ENCODE measurements around the gene ZNF429. TPM values are rescaled to one million over a fixed set of nuclear protein-coding genes. Genes with fewer than 3 reads are reported as not detected.
"Not testable (repeated sequence)": the region's sequence is repeated elsewhere in the genome, so short reads cannot be mapped to it uniquely, and the experiment has no call there.

The ZNF429 gene
- 2.4 and 3.0 TPM in 2 replicates for total RNA-seq (2014; rRNA removed; shearing (Covaris generic))

DNA sequence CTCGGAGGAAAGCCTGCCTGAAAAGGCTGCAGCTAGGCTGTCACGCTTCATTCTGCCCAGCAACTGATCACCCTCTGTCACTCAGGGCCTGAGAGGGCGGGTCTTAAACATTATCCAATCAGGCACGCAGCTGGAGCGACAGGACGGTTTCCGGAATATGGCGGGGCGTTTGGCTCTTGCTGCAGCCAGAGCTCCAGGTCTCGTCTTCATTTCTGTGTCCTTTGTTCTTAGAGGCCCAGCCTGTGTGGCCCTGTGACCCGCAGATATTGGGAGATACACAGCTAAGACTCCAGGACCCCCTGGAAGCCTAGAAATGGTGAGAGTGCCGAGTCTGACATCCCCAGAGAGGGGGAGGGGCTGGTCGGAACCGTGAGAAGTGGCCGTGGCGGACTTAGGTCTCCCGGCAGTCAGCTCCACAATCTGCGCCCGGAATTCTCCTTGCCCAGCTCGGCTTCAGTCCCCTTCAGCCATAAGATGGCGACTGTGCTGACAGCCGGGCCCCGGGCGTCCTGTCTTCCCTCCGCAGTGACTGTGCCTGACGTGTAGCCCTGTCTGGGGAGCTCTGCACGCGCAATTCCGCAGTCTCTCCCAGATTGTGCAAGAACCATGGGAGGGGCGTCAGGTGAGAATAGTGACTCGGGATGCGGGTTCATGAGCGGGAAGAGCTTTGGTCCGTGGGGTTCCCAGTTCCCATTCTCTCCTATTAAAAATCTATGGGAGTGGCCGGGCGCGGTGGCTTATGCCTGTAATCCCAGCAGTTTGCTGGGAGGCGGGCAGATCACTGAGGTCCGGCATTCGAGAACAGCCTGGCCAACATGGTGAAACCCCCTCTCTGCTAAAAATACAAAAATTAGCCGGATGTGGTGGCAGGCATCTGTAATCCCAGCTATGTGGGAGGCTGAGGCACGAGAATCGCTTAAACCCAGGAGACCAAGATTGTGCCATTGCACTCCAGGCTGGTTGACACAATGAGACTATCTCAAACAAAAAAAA is at the start of gene ZNF429:
Gene ZNF429 (plus strand): TSS at position 144 of the 993 bp plus-strand sequence. CDS start 170 bp downstream, at position 314.
- H3K27me3 ChIP-seq (replicated peaks) = no peaks in the 10 kb centered on the region
- H3K36me3 ChIP-seq = peaks cover 3% of the 10 kb centered on the region; the same call in 1 of the 2 replicates
- peaks cover 8% of the 10 kb centered on the region for H3K9me3 ChIP-seq (replicated peaks)
- peak; percentile 83 for DNase-seq (ENCODE audit: low read depth in 1 of 2, low spot score in 2 of 2)
- H3K27ac ChIP-seq = peak within 1 kb of the TSS; percentile 78
- peak within 1 kb of the TSS; percentile 59 for H3K4me3 ChIP-seq
- no peaks in the 10 kb centered on the region for H3K4me1 ChIP-seq (replicated peaks)

DNA sequence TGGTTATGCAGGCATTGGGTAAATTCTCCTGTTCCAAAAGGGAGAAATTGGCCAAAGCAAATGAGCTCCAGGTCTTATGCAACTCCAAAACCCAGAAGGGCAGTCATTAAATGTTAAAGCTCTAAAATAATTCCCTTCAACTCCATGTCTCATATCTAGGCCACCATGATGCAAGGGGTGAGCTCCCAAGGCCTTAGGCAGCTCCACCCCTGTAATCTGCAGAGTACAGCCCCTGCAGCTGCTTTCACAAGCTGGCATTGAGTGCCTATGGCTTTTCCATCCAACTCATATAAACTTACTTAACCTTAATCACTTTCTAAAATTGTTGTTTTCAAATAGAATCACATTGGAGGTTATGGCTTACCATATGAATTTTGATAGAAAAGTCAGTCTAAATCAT is 44.7 kb upstream of the ZNF429 start:
- no peak overlapping the region for H3K27ac ChIP-seq
- DNase-seq (ENCODE audit: low read depth in 1 of 2, low spot score in 2 of 2) = no peak
- no peaks in the 10 kb centered on the region for H3K36me3 ChIP-seq
- H3K4me3 ChIP-seq = no peak overlapping the region
- H3K27me3 ChIP-seq (replicated peaks) = no peaks in the 10 kb centered on the region
- no peaks in the 10 kb centered on the region for H3K4me1 ChIP-seq (replicated peaks)
- peaks cover 4% of the 10 kb centered on the region; the same call in 1 of the 2 replicates for H3K9me3 ChIP-seq (replicated peaks)

DNA sequence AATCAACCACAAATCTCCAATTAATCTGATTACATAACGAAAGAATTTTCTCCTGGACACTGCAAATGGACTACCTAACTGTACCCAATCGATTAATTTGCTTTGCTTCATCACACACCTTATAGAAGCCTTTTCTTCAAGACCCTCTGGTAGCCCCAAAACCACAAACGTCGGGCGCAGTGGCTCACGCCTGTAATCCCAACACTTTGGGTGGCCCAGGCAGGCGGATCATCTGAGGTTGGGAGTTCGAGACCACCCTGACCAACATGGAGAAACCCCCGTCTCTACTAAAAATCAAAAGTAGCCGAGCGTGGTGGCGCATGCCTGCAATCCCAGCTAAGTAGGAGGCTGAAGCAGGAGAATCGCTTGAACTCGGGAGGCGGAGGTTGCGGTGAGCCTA is 42.9 kb upstream of the ZNF429 start:
- Histone ChIP-seq H3K9me3 (replicated peaks) (peaks cover 4% of the 10 kb centered on the region; the same call in 1 of the 2 replicates), H3K36me3 (no peaks in the 10 kb centered on the region), H3K27me3 (replicated peaks) (no peaks in the 10 kb centered on the region), H3K27ac (no peak overlapping the region), H3K4me3 (no peak overlapping the region), H3K4me1 (replicated peaks) (no peaks in the 10 kb centered on the region)
- DNase-seq (ENCODE audit: low read depth in 1 of 2, low spot score in 2 of 2) = no peak

DNA sequence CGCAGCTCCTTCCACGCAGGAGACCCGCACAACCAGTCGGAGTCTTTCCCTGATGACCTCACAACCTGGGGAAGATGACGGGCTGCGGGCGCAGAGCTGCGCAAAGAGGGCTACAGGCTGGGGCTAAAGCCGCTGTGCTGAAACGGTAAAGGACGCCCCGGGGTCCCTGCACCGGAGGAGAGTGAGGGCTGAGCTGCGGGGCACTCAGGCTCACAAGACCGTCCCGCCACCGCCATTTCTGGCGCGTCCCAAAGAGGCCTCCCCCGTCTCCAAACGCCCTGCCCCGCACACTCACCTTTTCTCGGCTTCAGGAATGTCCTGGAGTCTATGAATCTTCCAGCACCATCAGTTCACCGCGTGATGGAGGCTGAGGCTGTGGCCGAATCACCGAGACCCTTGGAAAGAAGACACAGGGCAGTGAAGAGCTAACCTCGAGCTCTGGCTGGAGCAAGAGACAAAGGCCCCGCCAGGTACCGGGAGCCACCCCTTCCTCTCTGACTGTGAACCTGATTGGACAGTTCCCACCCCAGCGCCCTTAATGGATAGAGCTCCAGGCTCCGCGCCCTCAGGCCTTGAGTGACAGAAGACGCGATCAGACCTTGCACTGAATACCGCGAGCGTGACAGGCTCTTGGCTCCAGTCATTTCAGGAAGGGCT is 41.8 kb upstream of the ZNF429 start:
- Histone ChIP-seq H3K27me3 (replicated peaks) (no peaks in the 10 kb centered on the region), H3K4me1 (replicated peaks) (no peaks in the 10 kb centered on the region), H3K27ac (no peak overlapping the region), H3K9me3 (replicated peaks) (peaks cover 4% of the 10 kb centered on the region; the same call in 1 of the 2 replicates), H3K36me3 (no peaks in the 10 kb centered on the region), H3K4me3 (no peak overlapping the region)
- DNase-seq (ENCODE audit: low read depth in 1 of 2, low spot score in 2 of 2) = no peak

DNA sequence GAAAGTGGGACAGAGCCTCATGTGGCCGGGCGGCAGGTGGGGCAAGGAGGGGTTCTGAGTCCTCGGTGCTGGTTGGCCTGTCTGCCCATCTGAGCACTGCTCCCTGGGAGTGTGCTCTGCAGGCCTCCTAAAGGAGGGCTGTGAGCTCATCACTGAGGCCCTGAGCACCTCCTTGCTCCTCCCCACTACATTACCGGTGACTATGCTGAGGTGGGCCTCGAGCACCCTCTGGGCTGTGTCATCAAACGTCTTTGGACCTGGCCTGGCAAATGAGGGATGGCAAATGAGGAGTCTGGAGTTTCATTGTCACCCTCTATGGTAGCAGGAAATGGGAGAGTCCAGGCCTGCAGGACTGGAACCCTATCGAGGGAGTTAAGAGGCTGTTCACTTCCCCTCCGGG is 38.8 kb upstream of the ZNF429 start:
- Histone ChIP-seq H3K27ac (no peak overlapping the region), H3K4me3 (no peak overlapping the region), H3K9me3 (replicated peaks) (peaks cover 4% of the 10 kb centered on the region; the same call in 1 of the 2 replicates), H3K36me3 (no peaks in the 10 kb centered on the region), H3K27me3 (replicated peaks) (no peaks in the 10 kb centered on the region), H3K4me1 (replicated peaks) (no peaks in the 10 kb centered on the region)
- DNase-seq (ENCODE audit: low read depth in 1 of 2, low spot score in 2 of 2) = no peak

DNA sequence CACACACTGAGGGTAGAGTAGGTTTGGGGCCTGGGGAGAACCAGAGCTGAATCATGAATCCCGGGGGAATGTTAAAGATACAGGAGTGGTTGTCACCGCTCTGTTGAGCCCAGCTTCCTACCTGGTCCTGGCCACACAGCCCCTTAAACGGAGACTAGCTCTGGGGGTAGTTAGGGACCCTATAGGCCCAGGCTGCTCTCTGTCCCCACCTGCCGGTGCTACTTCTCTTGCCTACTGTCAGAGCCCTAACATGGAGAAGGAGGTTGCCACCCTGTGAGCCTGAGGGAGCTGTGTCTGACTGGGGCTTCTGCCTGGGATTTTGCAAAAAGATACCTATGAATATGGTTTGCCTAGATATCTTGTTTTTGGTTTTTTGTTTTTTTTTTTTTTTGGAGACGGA is 36.6 kb upstream of the ZNF429 start:
- DNase-seq (ENCODE audit: low read depth in 1 of 2, low spot score in 2 of 2) = no peak
- H3K9me3 ChIP-seq (replicated peaks) = no peaks in the 10 kb centered on the region; the same call in 1 of the 2 replicates
- no peaks in the 10 kb centered on the region for H3K36me3 ChIP-seq

DNA sequence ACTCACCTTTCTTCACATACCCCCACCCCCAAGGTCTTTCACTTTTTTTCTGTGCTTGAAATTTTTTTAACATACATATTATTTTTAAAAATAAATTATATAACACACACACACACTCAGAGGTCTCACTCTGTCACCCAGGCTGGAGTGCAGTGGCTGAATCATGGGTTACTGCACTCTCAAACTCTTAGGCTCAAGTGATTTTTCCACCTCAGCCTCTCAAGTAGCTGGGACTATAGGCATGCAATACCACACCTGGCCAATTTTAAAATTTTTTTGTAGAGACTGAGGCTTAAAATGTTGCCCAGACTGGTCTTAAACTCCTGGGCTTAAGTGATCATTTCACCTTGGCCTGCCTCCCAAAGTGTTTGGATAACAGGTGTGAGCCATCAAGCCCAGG is 32.9 kb upstream of the ZNF429 start:
- Histone ChIP-seq H3K36me3 (no peaks in the 10 kb centered on the region), H3K27ac (no peak overlapping the region), H3K4me1 (replicated peaks) (no peaks in the 10 kb centered on the region), H3K4me3 (no peak overlapping the region), H3K27me3 (replicated peaks) (no peaks in the 10 kb centered on the region), H3K9me3 (replicated peaks) (peaks cover 6% of the 10 kb centered on the region)
- DNase-seq (ENCODE audit: low read depth in 1 of 2, low spot score in 2 of 2) = no peak

More for the DNA sequence above, 36.6 kb upstream of the ZNF429 start:
- no peaks in the 10 kb centered on the region for H3K27me3 ChIP-seq (replicated peaks)
- no peak overlapping the region for H3K4me3 ChIP-seq
- no peak overlapping the region for H3K27ac ChIP-seq
- H3K4me1 ChIP-seq (replicated peaks) = no peaks in the 10 kb centered on the region

DNA sequence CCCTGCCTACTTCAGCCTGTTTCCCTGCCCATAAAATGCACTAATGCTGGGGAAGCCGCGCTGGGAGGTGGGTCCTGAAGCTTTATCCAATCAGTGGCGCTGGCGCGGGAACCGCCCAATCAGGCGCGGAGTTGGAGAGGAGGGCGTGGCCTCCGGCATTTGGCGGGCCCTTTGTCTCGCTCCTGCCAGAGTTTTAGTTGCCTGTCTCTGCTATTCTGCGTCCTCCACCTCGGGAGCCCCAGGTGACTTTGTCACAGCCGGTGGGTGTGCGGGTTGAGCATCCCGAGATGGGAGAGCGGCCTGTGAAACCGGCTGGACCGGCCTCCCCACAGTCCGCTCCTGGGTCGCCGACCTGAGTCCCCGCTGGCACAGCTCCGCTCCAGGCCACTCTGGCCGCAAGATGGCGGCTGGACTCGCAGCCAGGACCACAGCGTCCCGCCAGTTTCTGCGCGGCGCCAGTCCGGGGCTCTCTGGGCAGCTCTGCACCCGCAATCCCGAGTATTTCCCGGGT is 30.7 kb upstream of the ZNF429 start:
- peaks cover 6% of the 10 kb centered on the region; the same call in 1 of the 2 replicates for H3K9me3 ChIP-seq (replicated peaks)
- DNase-seq (ENCODE audit: low read depth in 1 of 2, low spot score in 2 of 2) = no peak
- H3K27me3 ChIP-seq (replicated peaks) = no peaks in the 10 kb centered on the region
- H3K4me1 ChIP-seq (replicated peaks) = no peaks in the 10 kb centered on the region
- H3K27ac ChIP-seq = no peak overlapping the region
- no peak overlapping the region for H3K4me3 ChIP-seq
- no peaks in the 10 kb centered on the region for H3K36me3 ChIP-seq

DNA sequence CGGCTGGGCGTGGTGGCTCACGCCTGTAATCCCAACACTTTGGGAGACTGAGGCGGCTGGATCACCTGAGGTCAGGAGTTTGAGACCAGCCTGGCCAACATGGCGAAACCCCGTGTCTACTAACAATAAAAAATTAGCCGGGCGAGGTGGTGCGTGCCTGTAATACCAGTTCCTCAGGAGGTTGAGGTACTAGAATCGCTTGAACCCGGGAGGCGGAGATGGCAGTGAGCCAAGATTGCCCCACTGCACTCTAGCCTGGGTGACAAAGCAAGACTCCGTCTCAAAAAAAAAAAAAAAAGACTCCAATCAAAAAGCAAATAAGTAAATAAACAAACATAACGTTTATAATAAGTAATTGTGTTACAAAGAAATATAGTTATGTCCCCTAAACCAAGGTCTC is 23.0 kb upstream of the ZNF429 start:
- H3K4me1 ChIP-seq (replicated peaks); H3K36me3 ChIP-seq; H3K27me3 ChIP-seq (replicated peaks); DNase-seq (ENCODE audit: low read depth in 1 of 2, low spot score in 2 of 2); H3K27ac ChIP-seq; H3K4me3 ChIP-seq: not testable (repeated sequence)
- H3K9me3 ChIP-seq (replicated peaks) = peaks cover 12% of the 10 kb centered on the region

DNA sequence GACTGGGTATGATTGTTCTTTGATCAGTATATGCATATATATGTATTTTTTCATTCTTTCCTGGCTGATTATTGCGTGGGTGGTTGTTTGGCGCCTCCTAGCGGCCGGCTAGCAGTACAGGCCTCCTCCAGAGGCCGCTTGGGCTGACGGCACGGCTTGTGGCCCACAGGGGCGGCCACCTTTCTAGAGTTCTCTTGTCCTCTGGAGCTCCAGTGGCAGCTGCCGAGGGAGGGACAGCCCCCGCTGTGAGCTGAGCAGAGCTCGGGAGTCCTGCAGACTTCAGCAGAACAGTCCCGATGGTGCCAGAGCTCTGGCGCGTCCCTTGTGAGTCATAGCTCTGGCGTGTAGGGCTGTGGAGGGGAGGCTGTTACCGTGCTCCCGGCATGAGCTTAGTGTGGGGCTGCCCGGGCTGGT is 22.5 kb upstream of the ZNF429 start:
- H3K4me3 ChIP-seq = no peak overlapping the region
- no peak for DNase-seq (ENCODE audit: low read depth in 1 of 2, low spot score in 2 of 2)

DNA sequence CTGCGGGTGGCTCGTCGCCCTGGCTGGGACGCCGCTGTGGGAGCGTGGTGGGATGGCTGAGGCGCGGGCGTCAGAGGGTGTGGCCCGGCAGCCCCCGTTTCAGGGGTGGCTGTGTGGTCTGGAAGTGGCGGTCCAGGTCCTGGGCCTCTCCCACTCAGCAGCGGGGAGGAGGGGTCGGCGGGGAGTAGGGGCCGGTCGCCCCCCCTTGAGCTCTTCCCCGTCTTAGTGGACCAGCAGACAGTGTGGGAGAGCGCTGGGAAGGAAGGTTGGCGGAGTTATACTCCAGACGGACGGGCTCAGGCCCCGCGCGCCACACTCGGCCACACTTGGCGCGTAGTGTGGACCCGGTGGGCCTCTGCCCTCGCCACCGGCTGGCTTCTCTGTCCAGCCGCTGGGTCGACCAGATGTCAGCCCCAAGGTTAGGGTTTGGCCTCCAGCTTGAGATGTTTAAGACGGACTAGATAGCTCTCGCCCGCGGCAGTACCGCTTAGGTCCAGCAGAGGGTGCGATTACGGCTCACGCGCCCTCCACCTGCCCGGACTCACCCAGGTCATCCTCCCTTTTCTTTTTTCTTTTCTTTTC is 21.7 kb upstream of the ZNF429 start:
- Histone ChIP-seq H3K4me1 (replicated peaks) (no peaks in the 10 kb centered on the region), H3K36me3 (no peaks in the 10 kb centered on the region), H3K27ac (no peak overlapping the region), H3K9me3 (replicated peaks) (peaks cover 12% of the 10 kb centered on the region), H3K27me3 (replicated peaks) (no peaks in the 10 kb centered on the region), H3K4me3 (no peak overlapping the region)
- DNase-seq (ENCODE audit: low read depth in 1 of 2, low spot score in 2 of 2) = no peak

More for the DNA sequence above, 22.5 kb upstream of the ZNF429 start:
- H3K27ac ChIP-seq = no peak overlapping the region
- H3K4me1 ChIP-seq (replicated peaks) = no peaks in the 10 kb centered on the region
- H3K36me3 ChIP-seq = no peaks in the 10 kb centered on the region
- peaks cover 12% of the 10 kb centered on the region for H3K9me3 ChIP-seq (replicated peaks)
- H3K27me3 ChIP-seq (replicated peaks) = no peaks in the 10 kb centered on the region

DNA sequence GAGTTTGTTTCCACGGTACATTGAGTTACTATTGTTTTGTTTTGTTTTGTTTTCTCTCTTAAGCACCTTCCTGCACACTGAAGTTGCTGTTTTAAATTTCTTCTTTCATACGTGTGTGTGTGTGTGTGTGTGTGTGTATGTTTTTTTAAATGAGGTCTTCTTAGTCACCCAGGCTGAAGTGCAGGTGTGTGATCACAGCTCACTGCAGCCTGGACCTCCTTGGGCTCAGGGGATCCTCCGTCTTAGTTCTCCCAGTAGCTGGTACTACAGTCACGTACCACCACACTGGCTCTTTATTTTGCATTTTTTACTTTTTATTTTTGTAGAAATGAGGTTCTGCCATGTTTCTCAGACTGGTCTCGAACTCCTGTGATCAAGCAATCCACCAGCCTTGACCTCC is 20.8 kb upstream of the ZNF429 start:
- no peak overlapping the region for H3K27ac ChIP-seq
- no peak for DNase-seq (ENCODE audit: low read depth in 1 of 2, low spot score in 2 of 2)
- no peaks in the 10 kb centered on the region for H3K36me3 ChIP-seq
- H3K4me3 ChIP-seq = no peak overlapping the region
- H3K4me1 ChIP-seq (replicated peaks) = no peaks in the 10 kb centered on the region
- H3K27me3 ChIP-seq (replicated peaks) = no peaks in the 10 kb centered on the region
- peaks cover 17% of the 10 kb centered on the region for H3K9me3 ChIP-seq (replicated peaks)

DNA sequence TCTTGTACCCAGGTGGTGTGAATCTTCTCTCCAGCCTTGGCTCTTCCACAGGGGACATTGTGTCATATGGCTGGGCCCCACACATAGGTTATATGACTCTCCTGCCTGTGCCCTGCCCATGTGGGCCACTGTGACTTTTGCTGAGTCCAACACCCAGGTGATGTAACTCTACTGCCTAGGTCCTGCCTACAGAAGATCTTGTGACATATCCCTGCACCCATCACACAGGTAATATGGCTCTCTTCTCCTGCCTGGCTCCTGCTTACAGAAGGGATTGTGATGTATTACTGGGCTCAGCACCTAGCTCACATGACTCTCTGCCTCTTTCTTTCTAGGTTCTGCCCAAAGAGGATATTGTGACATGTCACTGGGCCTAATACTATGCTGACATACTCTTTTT is 19.5 kb upstream of the ZNF429 start:
- DNase-seq (ENCODE audit: low read depth in 1 of 2, low spot score in 2 of 2) = no peak
- H3K36me3 ChIP-seq = no peaks in the 10 kb centered on the region
- peaks cover 14% of the 10 kb centered on the region for H3K9me3 ChIP-seq (replicated peaks)
- no peak overlapping the region for H3K4me3 ChIP-seq
- H3K27ac ChIP-seq = no peak overlapping the region
- H3K4me1 ChIP-seq (replicated peaks) = no peaks in the 10 kb centered on the region
- H3K27me3 ChIP-seq (replicated peaks) = no peaks in the 10 kb centered on the region

Data from SJSA1 (cell line).